Effector memory CD4-positive, alpha-beta T cell (primary cell): ENCODE results near the gene ZBTB12.

Experiments
- DNase-seq, 3 donors: peaks; one replicate each; pipeline ENCODE4 v3.0.0-alpha.2; 2020
- H3K27ac ChIP-seq: 2 replicates; pipeline ENCODE4 v1.7.0; 2013; ENCODE audit warnings: mild to moderate bottlenecking, low read length, moderate library complexity; ENCODE audit not compliant: insufficient read depth, poor library complexity, severe bottlenecking
- H3K27me3 ChIP-seq: replicated peaks from 2 replicates; pipeline ENCODE4 v1.7.0; 2013; ENCODE audit warnings: mild to moderate bottlenecking, low read length; ENCODE audit not compliant: insufficient read depth, control insufficient read depth, poor library complexity, severe bottlenecking
- H3K36me3 ChIP-seq: 2 replicates; pipeline ENCODE4 v1.7.0; 2013; ENCODE audit warnings: mild to moderate bottlenecking, low read length, moderate library complexity; ENCODE audit not compliant: control insufficient read depth, insufficient read depth
- H3K4me1 ChIP-seq: 2 replicates; pipeline ENCODE4 v1.7.0; 2013; ENCODE audit warnings: low read length, mild to moderate bottlenecking; ENCODE audit not compliant: control insufficient read depth, insufficient read depth, poor library complexity, severe bottlenecking
- H3K4me3 ChIP-seq: 2 replicates; pipeline ENCODE4 v1.7.0; 2013; ENCODE audit warnings: low read length, low read depth, mild to moderate bottlenecking; ENCODE audit not compliant: insufficient read depth, poor library complexity, severe bottlenecking
- H3K9me3 ChIP-seq: 2 replicates; pipeline ENCODE4 v1.7.0; 2013; ENCODE audit warnings: mild to moderate bottlenecking, low read length, moderate library complexity; ENCODE audit not compliant: control insufficient read depth

Gene ZBTB12

DNA sequence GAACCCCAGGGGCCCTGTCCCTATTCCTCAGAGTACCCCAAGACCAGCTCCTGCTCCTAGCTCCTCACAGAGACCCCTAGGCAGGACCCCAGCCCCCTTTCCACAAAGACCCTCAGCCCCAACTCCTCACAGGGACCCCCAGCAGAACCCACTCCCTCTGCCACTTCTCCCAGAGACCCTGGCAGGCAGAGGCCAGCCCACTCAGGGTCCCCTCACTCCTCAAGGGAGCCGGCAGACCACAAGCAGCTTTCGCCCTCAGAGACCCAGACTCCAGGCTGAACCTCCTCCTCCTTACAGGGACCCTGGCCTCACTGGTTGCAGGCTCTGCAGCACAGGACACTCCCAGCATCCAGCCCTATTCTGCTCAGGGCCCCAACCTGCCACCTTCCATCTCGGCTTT, 23.7 kb downstream of the ZBTB12 start:
- Histone ChIP-seq H3K27ac (no peak overlapping the region), H3K9me3 (no peaks in the 10 kb centered on the region), H3K27me3 (no peaks in the 10 kb centered on the region), H3K36me3 (peaks cover 35% of the 10 kb centered on the region), H3K4me3 (no peak overlapping the region), H3K4me1 (no peaks in the 10 kb centered on the region)
- DNase-seq, result no peak

DNA sequence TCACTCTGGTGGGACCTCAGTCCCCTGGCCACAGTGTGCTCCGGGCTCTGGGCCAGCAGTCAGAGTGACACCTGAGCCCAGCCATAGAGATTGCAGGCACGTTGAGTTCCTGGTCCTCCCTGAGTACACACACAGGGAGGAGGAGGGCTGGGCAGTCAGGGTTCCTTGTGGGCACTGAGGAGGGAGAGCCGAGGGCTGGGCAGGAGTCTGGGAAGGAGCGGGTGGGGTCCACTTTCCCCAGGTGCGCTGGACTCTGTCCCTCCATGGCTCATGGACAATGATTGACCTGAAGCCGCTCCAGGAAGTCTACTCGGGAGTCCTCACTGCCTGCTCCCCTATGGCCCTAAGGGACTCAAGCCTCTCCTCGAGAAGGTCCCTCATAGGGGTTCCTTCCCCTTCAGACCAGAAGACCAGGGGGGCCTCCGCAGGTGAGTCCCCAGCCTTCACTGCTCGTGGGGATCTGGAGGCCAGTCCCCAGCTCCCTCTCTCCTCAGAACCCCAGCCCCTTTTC, 24.2 kb downstream of the ZBTB12 start:
- no peak overlapping the region for H3K4me3 ChIP-seq
- no peak for DNase-seq

DNA sequence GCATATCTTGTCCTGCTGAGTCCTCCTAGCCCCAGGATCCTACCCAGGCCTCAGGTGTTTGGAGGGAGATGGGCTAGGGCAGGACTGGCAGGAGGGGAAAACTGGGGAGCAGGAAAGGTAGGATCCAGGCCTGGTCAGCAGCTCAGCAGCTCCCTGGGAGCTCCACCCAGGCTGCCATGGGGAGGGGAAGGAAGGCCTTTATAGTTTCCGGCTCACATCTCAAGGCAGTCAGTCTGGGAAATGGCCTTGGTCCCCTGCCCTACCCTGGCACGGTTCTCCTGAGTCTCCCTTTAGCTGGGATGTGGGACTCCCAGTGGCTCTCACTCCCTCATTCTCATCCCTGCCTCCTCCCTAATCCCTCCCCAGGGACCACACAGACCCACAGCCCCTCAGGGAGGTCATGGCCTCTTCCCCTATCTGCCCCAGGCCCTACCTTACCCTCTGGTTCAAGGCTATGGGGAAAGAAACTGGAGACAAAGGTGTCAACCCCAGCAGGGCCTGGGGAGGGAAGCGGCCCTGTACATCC, 24.7 kb downstream of the ZBTB12 start:
- DNase-seq, result no peak
- no peaks in the 10 kb centered on the region for H3K9me3 ChIP-seq
- no peak overlapping the region for H3K4me3 ChIP-seq
- peaks cover 24% of the 10 kb centered on the region for H3K36me3 ChIP-seq
- H3K27ac ChIP-seq, result no peak overlapping the region
- no peaks in the 10 kb centered on the region for H3K4me1 ChIP-seq
- H3K27me3 ChIP-seq, result no peaks in the 10 kb centered on the region

More for the DNA sequence above, 24.2 kb downstream of the ZBTB12 start:
- H3K4me1 ChIP-seq, result no peaks in the 10 kb centered on the region
- no peaks in the 10 kb centered on the region for H3K9me3 ChIP-seq
- no peaks in the 10 kb centered on the region for H3K27me3 ChIP-seq
- peaks cover 30% of the 10 kb centered on the region for H3K36me3 ChIP-seq
- H3K27ac ChIP-seq, result no peak overlapping the region

DNA sequence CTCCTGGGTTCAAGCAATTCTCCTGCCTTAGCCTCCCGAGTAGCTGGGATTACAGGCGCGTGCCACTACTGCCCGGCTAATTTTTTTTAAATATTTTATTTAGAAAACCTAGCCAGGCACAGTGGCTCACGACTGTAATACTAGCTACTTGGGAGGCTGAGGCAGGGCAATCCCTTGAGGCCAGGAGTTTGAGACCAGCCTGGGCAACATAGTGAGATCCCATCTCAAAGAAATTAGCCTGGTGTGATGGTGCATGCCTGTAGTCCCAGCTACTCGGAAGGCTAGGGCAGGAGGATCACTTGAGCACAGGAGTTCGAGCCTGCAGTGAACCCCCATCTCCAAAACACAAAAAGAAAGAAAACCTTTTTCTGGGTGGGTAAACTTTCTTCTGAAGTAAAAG, 25.5 kb downstream of the ZBTB12 start:
- H3K4me3 ChIP-seq, result no peak overlapping the region
- H3K27me3 ChIP-seq, result no peaks in the 10 kb centered on the region
- H3K36me3 ChIP-seq, result peaks cover 19% of the 10 kb centered on the region
- no peaks in the 10 kb centered on the region for H3K4me1 ChIP-seq
- H3K9me3 ChIP-seq, result no peaks in the 10 kb centered on the region
- no peak for DNase-seq
- H3K27ac ChIP-seq, result no peak overlapping the region

DNA sequence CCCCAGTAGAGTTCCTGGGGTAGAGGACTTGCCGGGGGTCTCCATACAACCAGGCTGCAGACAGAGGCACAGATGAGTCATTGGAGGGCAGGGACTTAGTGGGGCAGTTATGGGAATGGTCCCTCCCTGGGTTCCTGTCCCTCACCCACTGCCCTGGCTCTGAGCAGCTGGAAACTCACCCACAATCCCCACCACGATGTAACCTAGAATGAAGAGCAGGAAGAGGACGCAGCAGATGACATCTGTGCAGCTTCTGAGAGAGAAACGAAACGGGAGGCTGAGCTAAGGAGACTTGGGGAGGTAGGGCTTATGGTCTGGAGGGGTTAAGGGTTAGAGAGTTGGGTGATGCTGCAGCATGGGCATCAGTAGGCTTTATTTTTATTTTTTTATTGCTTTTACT, 26.0 kb downstream of the ZBTB12 start:
- no peaks in the 10 kb centered on the region for H3K9me3 ChIP-seq
- H3K4me3 ChIP-seq, result no peak overlapping the region
- H3K4me1 ChIP-seq, result no peaks in the 10 kb centered on the region
- no peaks in the 10 kb centered on the region for H3K27me3 ChIP-seq
- H3K27ac ChIP-seq, result no peak overlapping the region
- DNase-seq, result no peak
- peaks cover 14% of the 10 kb centered on the region for H3K36me3 ChIP-seq

DNA sequence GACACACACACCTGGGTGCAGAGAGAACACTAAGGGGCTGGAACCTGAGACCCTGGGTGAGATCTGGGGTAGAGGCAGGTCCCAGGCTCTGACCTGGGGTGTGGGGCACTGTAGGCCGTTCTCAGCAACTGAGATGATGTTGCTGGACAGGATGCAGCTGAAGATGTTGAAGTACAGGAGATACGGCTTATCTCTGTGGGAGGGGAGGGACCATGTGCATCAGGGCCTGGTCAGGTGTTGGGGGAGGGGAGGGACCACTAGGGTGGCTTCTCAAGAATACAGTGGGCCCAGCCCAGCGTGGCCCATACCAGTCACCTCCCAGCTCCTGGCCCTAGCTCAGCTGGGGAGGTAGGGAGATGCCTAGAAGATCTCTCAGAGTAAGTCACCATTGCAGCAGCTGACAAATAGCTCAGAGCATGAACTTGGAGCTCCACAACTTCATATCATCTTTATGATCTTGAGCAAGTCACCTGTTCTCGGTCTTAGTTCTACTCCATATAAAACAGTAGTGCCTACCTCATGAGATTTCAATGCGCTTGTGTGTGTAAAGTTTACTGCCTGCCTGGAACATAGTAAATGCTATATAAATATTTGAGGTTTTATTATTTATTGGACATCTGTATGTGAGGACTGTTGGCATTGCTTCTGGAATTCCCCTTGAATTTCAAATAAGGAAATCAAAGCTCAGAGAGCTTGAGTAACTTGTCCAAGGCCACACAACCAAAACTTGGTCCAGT, 26.9 kb downstream of the ZBTB12 start:
- Histone ChIP-seq H3K4me1 (no peaks in the 10 kb centered on the region), H3K27me3 (no peaks in the 10 kb centered on the region), H3K4me3 (no peak overlapping the region), H3K9me3 (no peaks in the 10 kb centered on the region), H3K27ac (no peak overlapping the region), H3K36me3 (peaks cover 5% of the 10 kb centered on the region)
- DNase-seq, result no peak

DNA sequence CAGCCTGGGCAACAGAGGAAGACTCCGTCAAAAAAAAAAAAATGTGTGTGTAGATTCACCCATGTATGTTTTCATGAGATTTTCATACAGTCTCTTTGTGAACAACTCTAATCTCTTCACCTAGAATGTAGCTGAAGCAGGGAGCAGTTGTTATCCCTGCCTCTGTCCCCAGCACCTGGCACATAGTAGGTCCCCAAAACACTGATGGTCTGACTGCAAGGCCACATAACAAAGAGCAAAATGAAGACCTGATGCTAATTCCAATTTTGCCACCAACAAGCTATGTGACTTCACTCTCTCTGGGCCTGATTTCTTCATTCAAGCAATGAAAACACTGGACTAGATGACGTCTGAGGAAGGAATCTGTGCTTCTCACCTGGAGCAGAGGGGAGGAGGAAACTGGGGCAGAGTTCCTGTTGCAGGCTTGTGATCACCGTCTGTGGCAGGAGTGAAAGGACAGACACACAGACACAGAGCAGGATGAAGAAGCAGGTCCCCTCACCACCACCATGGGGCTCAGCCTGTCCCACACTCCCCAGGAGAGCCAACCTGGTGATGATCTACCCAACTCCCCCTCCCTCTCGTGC, 27.7 kb downstream of the ZBTB12 start:
- Histone ChIP-seq H3K4me3 (no peak overlapping the region), H3K27me3 (no peaks in the 10 kb centered on the region), H3K4me1 (no peaks in the 10 kb centered on the region), H3K36me3 (no peaks in the 10 kb centered on the region), H3K9me3 (no peaks in the 10 kb centered on the region), H3K27ac (no peak overlapping the region)
- DNase-seq, result no peak

DNA sequence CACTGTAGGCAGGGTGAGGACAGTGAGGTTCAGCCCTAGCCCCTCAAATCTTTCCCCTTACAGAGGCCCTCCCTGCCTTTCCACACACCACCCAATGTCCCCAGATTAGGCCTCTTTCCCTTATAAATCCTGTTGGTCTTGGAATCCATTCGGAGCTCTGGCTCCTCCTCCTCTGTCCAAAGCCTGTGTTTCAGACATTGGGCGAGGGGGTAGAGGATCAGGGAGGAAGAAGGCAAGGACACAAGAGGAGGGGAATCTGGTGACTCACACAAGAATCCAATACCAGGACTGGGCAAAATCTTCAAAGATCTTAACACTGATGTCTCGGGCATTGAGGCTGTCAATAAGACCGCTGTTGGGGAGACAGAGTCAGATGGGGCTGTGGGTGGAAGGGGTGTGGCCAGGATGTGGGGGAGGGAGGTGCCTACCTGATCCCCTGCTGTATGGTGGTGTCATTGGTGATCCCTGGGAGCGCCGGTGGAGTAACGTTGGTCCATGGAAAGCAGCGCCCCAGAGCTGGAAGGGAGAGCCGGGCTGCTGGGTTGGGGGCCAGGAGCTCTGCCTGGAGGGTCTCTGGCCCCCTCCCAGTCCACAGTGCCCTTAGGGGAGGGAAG, 30.7 kb downstream of the ZBTB12 start:
- Histone ChIP-seq H3K9me3 (no peaks in the 10 kb centered on the region), H3K27ac (no peak overlapping the region), H3K36me3 (no peaks in the 10 kb centered on the region), H3K27me3 (no peaks in the 10 kb centered on the region), H3K4me3 (no peak overlapping the region), H3K4me1 (no peaks in the 10 kb centered on the region)
- no peak for DNase-seq

DNA sequence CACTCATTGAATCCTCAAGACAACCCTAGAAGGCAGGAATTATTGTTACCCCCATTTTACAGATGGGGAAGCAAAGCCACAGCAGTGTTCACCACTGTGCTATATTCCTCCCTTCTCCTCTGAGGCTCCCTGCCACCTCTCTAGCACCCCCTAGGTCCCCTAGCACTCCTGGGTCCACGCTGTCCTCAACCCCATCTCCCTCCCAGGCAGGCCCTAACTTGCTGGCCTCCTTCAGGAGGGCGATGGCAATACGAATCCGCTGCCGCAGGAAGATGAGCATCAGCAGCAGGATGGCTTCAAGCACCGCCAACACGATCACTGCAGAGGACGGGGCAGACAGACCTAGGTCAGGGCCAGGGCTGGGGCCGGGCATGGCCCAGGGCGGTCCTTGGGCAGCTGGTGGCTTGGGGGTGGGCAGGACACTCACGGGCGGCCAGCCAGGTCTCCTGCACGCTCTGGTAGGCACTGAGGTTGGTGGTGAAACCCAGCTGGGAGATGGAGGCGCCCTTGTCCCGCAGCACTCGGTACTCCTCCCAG, 31.4 kb downstream of the ZBTB12 start:
- DNase-seq, result no peak
- no peaks in the 10 kb centered on the region for H3K9me3 ChIP-seq
- H3K4me1 ChIP-seq, result no peaks in the 10 kb centered on the region
- H3K27ac ChIP-seq, result no peak overlapping the region
- no peaks in the 10 kb centered on the region for H3K36me3 ChIP-seq
- H3K4me3 ChIP-seq, result no peak overlapping the region
- no peaks in the 10 kb centered on the region for H3K27me3 ChIP-seq

DNA sequence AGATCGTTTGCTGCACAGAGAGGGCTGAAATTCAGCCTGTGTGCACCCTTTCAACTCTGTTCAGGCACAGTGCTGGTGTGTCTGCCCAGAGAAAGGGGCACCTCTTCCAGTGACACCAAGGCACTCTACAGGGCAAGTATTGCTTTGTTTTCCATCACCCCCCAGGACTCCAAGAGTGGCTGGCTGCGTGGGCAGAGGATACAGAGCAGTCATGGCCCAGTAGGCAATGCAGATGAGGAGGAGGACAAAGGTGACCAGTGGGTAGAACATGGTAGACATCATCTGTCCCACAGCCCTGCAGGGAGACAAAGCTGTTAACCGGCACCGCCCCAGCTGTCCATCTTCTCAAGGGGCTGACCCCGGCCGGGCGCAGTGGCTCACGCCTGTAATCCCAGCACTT, 32.5 kb downstream of the ZBTB12 start:
- H3K27ac ChIP-seq, result no peak overlapping the region
- H3K36me3 ChIP-seq, result no peaks in the 10 kb centered on the region
- no peak for DNase-seq
- no peaks in the 10 kb centered on the region for H3K9me3 ChIP-seq
- H3K27me3 ChIP-seq, result no peaks in the 10 kb centered on the region
- H3K4me3 ChIP-seq, result no peak overlapping the region
- peaks cover 2% of the 10 kb centered on the region for H3K4me1 ChIP-seq
